Measurements from ENCODE around the gene DLX1. TPM values are rescaled to one million over a fixed set of nuclear protein-coding genes. Genes with fewer than 3 reads are reported as not detected.

The DLX1 gene
- total and polyA plus RNA-seq, 2 of the 8 experiments (the other 6 are each of a cell fraction or from before 2014, with no cell fraction given) = 0.11 TPM; not detected in 1

DNA sequence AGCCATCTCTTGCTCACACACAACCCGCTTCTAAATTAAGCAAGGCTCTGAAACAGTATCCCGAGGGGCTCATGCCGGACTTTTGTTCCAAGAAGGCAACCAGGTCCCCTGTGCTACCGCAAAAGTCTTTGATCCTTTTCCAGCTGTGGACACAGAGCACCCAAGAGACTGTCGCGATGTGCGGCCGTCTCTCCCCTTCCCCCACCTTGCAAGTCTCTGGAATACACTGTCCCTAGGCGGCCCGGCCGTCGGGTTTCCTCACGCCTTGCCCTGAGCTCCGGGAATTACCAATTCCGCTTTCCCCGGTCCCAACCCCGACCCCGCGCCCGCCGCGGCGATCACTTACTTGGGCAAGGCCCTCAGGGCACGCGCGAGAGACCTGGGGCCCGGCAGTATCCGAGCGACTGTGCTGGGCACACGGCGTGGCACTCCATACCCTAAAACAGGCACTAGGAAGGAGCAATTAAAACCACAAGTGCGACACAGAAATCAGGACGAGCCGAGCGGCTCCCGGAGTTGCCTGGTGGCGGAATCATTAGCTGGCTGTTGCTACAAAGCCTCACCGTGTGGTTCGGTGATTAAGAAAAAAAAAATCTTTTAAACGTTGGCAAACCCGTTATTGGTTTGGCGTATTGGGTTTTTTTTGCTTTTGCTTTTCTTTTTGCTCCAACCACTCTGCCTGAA, 2.2 kb upstream of the DLX1 start:
- Histone ChIP-seq H2AFZ (ENCODE audit: low read length) (no peak overlapping the region), H3K27me3 (replicated peaks in 1 of 4; ENCODE audit: control insufficient read depth in 3 of 4, extremely low read depth in 1 of 4, insufficient read depth in 3 of 4, low read length in 3 of 4) (peaks cover 87 to 100% (median 98%) of the 10 kb centered on the region in 4 experiments), H3K27ac (ENCODE audit: low read depth, low read length) (no peak overlapping the region), H3K56ac (replicated peaks; ENCODE audit: insufficient read length, low read depth, low read length) (no peak overlapping the region), H4K8ac (ENCODE audit: extremely low read depth, insufficient read depth, low read length) (peak overlapping the region; percentile 7; the same call in 1 of the 2 replicates), H3K79me2 (ENCODE audit: control insufficient read depth in 1 of 2, insufficient read depth in 2 of 2, low read length in 2 of 2) (no peaks in the 10 kb centered on the region), H2BK120ac (replicated peaks; ENCODE audit: low read depth, low read length) (no peak overlapping the region), H3K4me1 (replicated peaks in 1 of 4; ENCODE audit: control insufficient read depth in 3 of 4, insufficient read depth in 4 of 4, low read length in 3 of 4) (peaks cover 2 to 55% (median 28%) of the 10 kb centered on the region in 4 experiments), H3K23me2 (ENCODE audit: low read depth, low read length) (peaks cover 14% of the 10 kb centered on the region; the same call in 1 of the 2 replicates), H4K91ac (replicated peaks; ENCODE audit: insufficient read length, low read length) (no peak overlapping the region), H3K9ac (replicated peaks in 1 of 4; ENCODE audit: extremely low read depth in 1 of 4, low read depth in 3 of 4, low read length in 3 of 4) (no peak overlapping the region), H3K4me3 (ENCODE audit: extremely low read depth in 1 of 4, insufficient read depth in 2 of 4, low read depth in 3 of 4, low read length in 4 of 4) (no peak overlapping the region), H2BK12ac (ENCODE audit: low read depth, low read length) (no peak overlapping the region), H2BK5ac (ENCODE audit: low read depth, low read length) (no peak overlapping the region), H2BK20ac (ENCODE audit: low read length) (0 out of 2 replicates have a peak overlapping the region, but pooled peaks have one; percentile 61), H3K36me3 (ENCODE audit: control insufficient read depth in 2 of 4, insufficient read depth in 4 of 4, low read length in 3 of 4) (no peaks in the 10 kb centered on the region), H3K14ac (ENCODE audit: insufficient read length) (no peak overlapping the region), H3K18ac (ENCODE audit: extremely low read depth, low read length) (no peak overlapping the region), H3K4ac (replicated peaks; ENCODE audit: insufficient read length, low read depth, low read length) (no peak overlapping the region), H2AK5ac (ENCODE audit: low read depth, low read length) (no peak overlapping the region), H3K9me3 (ENCODE audit: insufficient read depth in 2 of 2, low read depth in 1 of 2, low read length in 1 of 2) (no peaks in the 10 kb centered on the region), H3K23ac (ENCODE audit: insufficient read length) (no peak overlapping the region), H3K79me1 (ENCODE audit: low read depth, low read length) (no peaks in the 10 kb centered on the region), H4K5ac (ENCODE audit: insufficient read length, low read depth, low read length) (no peak overlapping the region), H3K4me2 (ENCODE audit: insufficient read depth in 1 of 2, low read depth in 2 of 2, low read length in 2 of 2) (peak overlapping the region; percentile 5 to 78; a peak in 1 of 4 replicates), H4K20me1 (replicated peaks in 1 of 2; ENCODE audit: control insufficient read depth in 1 of 2, insufficient read depth in 2 of 2, low read length in 2 of 2) (peaks cover 20 to 41% of the 10 kb centered on the region in 2 experiments), H2BK15ac (ENCODE audit: low read length) (no peak overlapping the region)
- DNase-seq (ENCODE audit: low read depth in 1 of 2, low spot score in 2 of 2) = peak in 1 of 2 experiments; percentile 71
- FAIRE-seq = no peak
- TF ChIP-seq EZH2 (IDR thresholded peaks at IDR 0.05; ENCODE audit: low read depth, low read length, severe bottlenecking) = peak; percentile 99
- no peak for TF ChIP-seq SP4 (IDR thresholded peaks at IDR 0.05; ENCODE audit: low read length)
- peak; percentile 98 for TF ChIP-seq RNF2 (IDR thresholded peaks at IDR 0.05; ENCODE audit: borderline replicate concordance, low read depth, low read length, missing control alignments, poor library complexity, severe bottlenecking)
- no peak for TF ChIP-seq JUN (IDR thresholded peaks at IDR 0.05; ENCODE audit: low read depth, low read length)
- no peak for TF ChIP-seq RXRA (IDR thresholded peaks at IDR 0.05; ENCODE audit: insufficient read depth, low read depth, low read length)
- TF ChIP-seq SP2 (IDR thresholded peaks at IDR 0.05; ENCODE audit: low read length) = no peak
- no peak for TF ChIP-seq RBBP5 (IDR thresholded peaks at IDR 0.05; ENCODE audit: borderline replicate concordance, low read depth, low read length)
- TF ChIP-seq SUZ12 (IDR thresholded peaks at IDR 0.05; ENCODE audit: low read length) = peak; percentile 98
- TF ChIP-seq TAF1 (IDR thresholded peaks at IDR 0.05; ENCODE audit: low read depth, low read length) = no peak
- peak; percentile 74; the same call in 1 of the 2 replicates for TF ChIP-seq CBX8 (IDR thresholded peaks at IDR 0.05; ENCODE audit: borderline replicate concordance, low read depth, low read length)
- POLR2A ChIA-PET (ENCODE audit: partially characterized antibody) = interaction anchor here (0.6 to 14.0 kb wide), 4 partner anchors 10 to 587 kb away, joined by 3 to 184 read pairs (median 4); partner anchors contain the start of genes DLX2 and HAT1
- 7% methylated on average over 35 of the region's 42 CpGs; no CpG with 5 or more reads in 1 of the 2 experiments for WGBS, 2 experiments (ENCODE audit: extremely low coverage in 1 of 2, insufficient coverage in 1 of 2, insufficient read length in 1 of 2, insufficient replicate concordance in 2 of 2, low coverage in 1 of 2, low lambda C conversion rate in 2 of 2, missing lambda C conversion rate in 1 of 2)
- CTCF ChIA-PET (ENCODE audit: partially characterized antibody) = interaction anchor here (0.6 to 2.6 kb wide), 6 partner anchors 18 to 137 kb away, joined by 3 to 19 read pairs (median 4); partner anchors contain the start of gene DLX2

Measured in H1 (cell line).